Naive thymus-derived CD4-positive, alpha-beta T cell (primary cell): ENCODE data around the gene MTMR3. TPM values are rescaled to one million over a fixed set of nuclear protein-coding genes. Genes with fewer than 3 reads are reported as not detected.

ENCODE experiments used
- ATAC-seq: fragments of 150-1000 bp; cut with Tn5 transposase; 2 replicates; pipeline ENCODE4 v1.10.0; 2021; ENCODE audit warnings: mild to moderate bottlenecking, moderate library complexity
- CTCF ChIA-PET: fragments of 350-600 bp; sonication (Branson Sonifier 250); formaldehyde crosslinking; loops from one replicate; lab custom pipeline; 2021; ENCODE audit warnings: antibody characterized with exemption; lab: Charles Lee
- POLR2A ChIA-PET: fragments of 350-600 bp; sonication (Branson Sonifier 250); formaldehyde crosslinking; loops from one replicate; lab custom pipeline; 2021; ENCODE audit warnings: antibody characterized with exemption, inconsistent platforms; lab: Charles Lee
- DNase-seq, 9 donors: peaks; one replicate each; pipeline versions ENCODE4 v3.0.0 to v3.0.0-alpha.2; 2020 to 2022; ENCODE audit warnings: mixed read lengths in 1 of 9
- H3K27ac ChIP-seq: one replicate; pipeline ENCODE4 v1.7.0; 2013; ENCODE audit warnings: mild to moderate bottlenecking, low read depth, low read length, moderate library complexity
- H3K27me3 ChIP-seq, 2 donors: one replicate each; pipeline ENCODE4 v1.7.0; 2013; ENCODE audit warnings: low read length in 2 of 2, mild to moderate bottlenecking in 2 of 2, moderate library complexity in 2 of 2; ENCODE audit not compliant: control insufficient read depth in 2 of 2, insufficient read depth in 2 of 2
- H3K36me3 ChIP-seq, 3 experiments: 1 replicate in 2 of 3; 2 replicates in 1 of 3; pipeline ENCODE4 v1.7.0; 2013; ENCODE audit warnings: low read length in 3 of 3, mild to moderate bottlenecking in 3 of 3, moderate library complexity in 1 of 3; ENCODE audit not compliant: insufficient read depth in 3 of 3, control insufficient read depth in 2 of 3
- H3K4me1 ChIP-seq, 2 donors: one replicate each; pipeline ENCODE4 v1.7.0; 2013; ENCODE audit warnings: low read length in 2 of 2, mild to moderate bottlenecking in 2 of 2, moderate library complexity in 1 of 2; ENCODE audit not compliant: control insufficient read depth in 2 of 2, insufficient read depth in 2 of 2
- H3K4me3 ChIP-seq: 2 replicates; pipeline ENCODE4 v1.7.0; 2013; ENCODE audit warnings: mild to moderate bottlenecking, low read length
- H3K9me3 ChIP-seq, 3 experiments: 1 replicate in 2 of 3; 2 replicates in 1 of 3; pipeline ENCODE4 v1.7.0; 2013; ENCODE audit warnings: low read length in 3 of 3; ENCODE audit not compliant: control insufficient read depth in 2 of 3
- H3K27ac Mint-ChIP-seq, 9 donors: one replicate each; pipeline ENCODE4 v1.8.0; 2020 to 2022; ENCODE audit warnings: mixed read lengths in 9 of 9, mild to moderate bottlenecking in 8 of 9, moderate library complexity in 5 of 9, inconsistent platforms in 2 of 9
- H3K27me3 Mint-ChIP-seq, 5 donors: one replicate each; pipeline ENCODE4 v1.8.0; 2021 to 2022; ENCODE audit warnings: mixed read lengths in 5 of 5, mild to moderate bottlenecking in 1 of 5
- H3K36me3 Mint-ChIP-seq, 5 donors: one replicate each; pipeline ENCODE4 v1.8.0; 2020 to 2022; ENCODE audit warnings: mixed read lengths in 5 of 5, mild to moderate bottlenecking in 3 of 5, inconsistent platforms in 1 of 5
- H3K4me1 Mint-ChIP-seq, 7 donors: one replicate each; pipeline ENCODE4 v1.8.0; 2020 to 2022; ENCODE audit warnings: mixed read lengths in 7 of 7, mild to moderate bottlenecking in 3 of 7, inconsistent platforms in 1 of 7
- H3K4me3 Mint-ChIP-seq, 10 donors: one replicate each; pipeline ENCODE4 v1.8.0; 2020 to 2022; ENCODE audit warnings: mild to moderate bottlenecking in 10 of 10, mixed read lengths in 10 of 10, moderate library complexity in 6 of 10, inconsistent platforms in 2 of 10
- H3K9me3 Mint-ChIP-seq, 11 donors: one replicate each; pipeline ENCODE4 v1.8.0; 2020 to 2022; ENCODE audit warnings: mixed read lengths in 11 of 11, mild to moderate bottlenecking in 4 of 11, inconsistent platforms in 1 of 11, moderate library complexity in 1 of 11
- intact Hi-C, 2 donors: fragments of 100-400 bp; cut with micrococcal nuclease; formaldehyde crosslinking; loops; one replicate each; pipeline ENCODE4 v1.15.1; 2023
- polyA plus RNA-seq, 2 donors: library from polyadenylated mRNA; unstranded; fragments of 300-500 nt; fragmentation: Illumina TruSeq; gene quantifications; one replicate each; pipeline ENCODE4 v1.2.3, GENCODE V29; 2021
- total RNA-seq, 6 experiments: library from RNA in 5 of 6; stranded (reverse) in 5 of 6; gene quantifications; 1 replicate in 5 of 6; 2 replicates in 1 of 6; pipeline ENCODE4 v1.2.3 and lab custom pipeline; 2021 to 2026

MTMR3 gene
- total and polyA plus RNA-seq, 7 experiments from 2014 or later = 14.2 to 88.7 (median 60.6) TPM

GRCh38 chr22:30015846-30016245, 132.9 kb downstream of the MTMR3 start:
- DNase-seq (no peak), ATAC-seq (no peak)
- POLR2A ChIA-PET = no interaction called here
- CTCF ChIA-PET = interaction anchor here (1.3 kb wide), 1 partner anchor 10 kb away, joined by 3 read pairs; no protein-coding TSS in a partner anchor
- Histone ChIP-seq H3K27me3 (no peaks in the 10 kb centered on the region), H3K4me1 (no peaks in the 10 kb centered on the region), H3K27ac (no peak overlapping the region), H3K4me3 (no peak overlapping the region), H3K9me3 (no peaks in the 10 kb centered on the region), H3K36me3 (peaks cover 4 to 92% (median 39%) of the 10 kb centered on the region in 3 experiments)
- H3K36me3 Mint-ChIP-seq = peaks cover 24 to 68% (median 43%) of the 10 kb centered on the region in 5 donors
- peak overlapping the region in 1 of 9 donors; percentile 48 for H3K27ac Mint-ChIP-seq
- no peaks in the 10 kb centered on the region for H3K27me3 Mint-ChIP-seq
- no peak overlapping the region for H3K4me3 Mint-ChIP-seq
- H3K4me1 Mint-ChIP-seq = peaks cover 0 to 13% (median 0%) of the 10 kb centered on the region in 7 donors
- intact Hi-C loops = no loop called here
- H3K9me3 Mint-ChIP-seq = no peaks in the 10 kb centered on the region

- H3K27me3 Mint-ChIP-seq = no peaks in the 10 kb centered on the region
- Histone ChIP-seq H3K9me3 (no peaks in the 10 kb centered on the region), H3K27me3 (no peaks in the 10 kb centered on the region), H3K27ac (no peak overlapping the region), H3K4me1 (no peaks in the 10 kb centered on the region), H3K4me3 (no peak overlapping the region), H3K36me3 (peaks cover 4 to 98% (median 44%) of the 10 kb centered on the region in 3 experiments)
- H3K27ac Mint-ChIP-seq = no peak overlapping the region
- POLR2A ChIA-PET = no interaction called here
- no peak overlapping the region for H3K4me3 Mint-ChIP-seq
- no peak for ATAC-seq
- H3K9me3 Mint-ChIP-seq = no peaks in the 10 kb centered on the region
- H3K4me1 Mint-ChIP-seq = peaks cover 0 to 13% (median 0%) of the 10 kb centered on the region in 7 donors
- intact Hi-C loops = no loop called here
- H3K36me3 Mint-ChIP-seq = peaks cover 24 to 72% (median 49%) of the 10 kb centered on the region in 5 donors
- DNase-seq = no peak
- CTCF ChIA-PET = interaction anchor here (1.3 kb wide), 2 partner anchors 11 to 12 kb away, joined by 3 read pairs; no protein-coding TSS in a partner anchor
Observed at GRCh38 chr22:30016596-30016995, 133.6 kb downstream of the MTMR3 start.

DNA sequence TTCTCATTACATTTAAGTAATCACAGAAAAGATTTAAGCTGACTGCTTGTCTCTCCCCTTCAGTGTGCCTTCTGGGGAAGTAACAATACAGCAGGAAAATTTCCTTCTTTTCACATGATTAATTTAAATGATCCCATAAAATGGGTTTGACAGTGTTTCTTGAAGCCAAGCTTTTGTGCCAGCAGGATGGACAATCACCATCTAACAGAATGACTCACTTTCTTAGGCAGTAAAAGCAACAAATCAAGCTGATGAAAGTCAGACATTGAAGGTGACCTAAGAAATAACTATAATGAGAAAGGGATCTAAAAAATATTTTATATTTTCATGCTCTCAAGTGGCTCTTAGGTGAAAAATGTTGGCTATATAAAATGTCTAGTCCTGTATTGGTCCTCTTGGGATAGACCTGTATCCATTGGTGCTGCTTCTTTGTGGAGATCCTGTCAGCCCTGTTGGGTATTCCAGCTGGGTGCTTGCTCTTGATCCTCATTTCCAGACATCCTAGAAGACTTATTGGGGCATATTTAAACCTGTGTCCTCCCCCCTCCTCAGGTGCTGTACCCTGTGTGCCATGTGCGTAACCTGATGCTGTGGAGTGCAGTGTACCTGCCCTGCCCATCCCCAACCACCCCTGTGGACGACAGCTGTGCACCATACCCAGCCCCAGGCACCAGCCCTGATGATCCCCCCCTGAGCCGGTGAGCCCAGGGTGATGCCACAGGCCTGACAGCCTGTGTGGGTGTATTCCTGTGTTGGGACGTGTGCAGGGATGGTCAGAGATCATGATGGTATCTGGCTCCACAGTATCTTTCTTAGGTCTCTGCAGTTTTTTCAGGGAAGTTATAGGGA, 134.6 kb downstream of the MTMR3 start:
- no peaks in the 10 kb centered on the region for H3K27me3 ChIP-seq
- no peak overlapping the region for H3K4me3 ChIP-seq
- H3K36me3 ChIP-seq = peaks cover 4 to 98% (median 39%) of the 10 kb centered on the region in 3 experiments
- no peaks in the 10 kb centered on the region for H3K9me3 ChIP-seq
- no peak overlapping the region for H3K27ac Mint-ChIP-seq
- ChIA-PET CTCF (interaction anchor here (0.6 to 1.3 kb wide), 2 partner anchors 13 to 61 kb away, joined by 3 to 4 read pairs; no protein-coding TSS in a partner anchor), POLR2A (no interaction called here)
- no peaks in the 10 kb centered on the region for H3K9me3 Mint-ChIP-seq
- H3K27me3 Mint-ChIP-seq = no peaks in the 10 kb centered on the region
- H3K36me3 Mint-ChIP-seq = peaks cover 27 to 72% (median 42%) of the 10 kb centered on the region in 5 donors
- H3K4me3 Mint-ChIP-seq = no peak overlapping the region
- no peak overlapping the region for H3K27ac ChIP-seq
- intact Hi-C loops = no loop called here
- H3K4me1 ChIP-seq = no peaks in the 10 kb centered on the region
- ATAC-seq (no peak), DNase-seq (no peak)
- peaks cover 0 to 13% (median 0%) of the 10 kb centered on the region in 7 donors for H3K4me1 Mint-ChIP-seq

- Histone ChIP-seq H3K27ac (no peak overlapping the region), H3K9me3 (no peaks in the 10 kb centered on the region), H3K4me1 (no peaks in the 10 kb centered on the region), H3K4me3 (no peak overlapping the region), H3K27me3 (no peaks in the 10 kb centered on the region), H3K36me3 (peaks cover 0 to 99% (median 32%) of the 10 kb centered on the region in 3 experiments)
- intact Hi-C loops = no loop called here
- DNase-seq (no peak), ATAC-seq (no peak)
- H3K27ac Mint-ChIP-seq = no peak overlapping the region
- no peaks in the 10 kb centered on the region for H3K9me3 Mint-ChIP-seq
- peaks cover 0 to 14% (median 0%) of the 10 kb centered on the region in 7 donors for H3K4me1 Mint-ChIP-seq
- CTCF ChIA-PET = no interaction called here
- no peak overlapping the region for H3K4me3 Mint-ChIP-seq
- POLR2A ChIA-PET = no interaction called here
- no peaks in the 10 kb centered on the region for H3K27me3 Mint-ChIP-seq
- peaks cover 27 to 77% (median 43%) of the 10 kb centered on the region in 5 donors for H3K36me3 Mint-ChIP-seq
Observed at GRCh38 chr22:30020511-30020910, 137.5 kb downstream of the MTMR3 start.

DNA sequence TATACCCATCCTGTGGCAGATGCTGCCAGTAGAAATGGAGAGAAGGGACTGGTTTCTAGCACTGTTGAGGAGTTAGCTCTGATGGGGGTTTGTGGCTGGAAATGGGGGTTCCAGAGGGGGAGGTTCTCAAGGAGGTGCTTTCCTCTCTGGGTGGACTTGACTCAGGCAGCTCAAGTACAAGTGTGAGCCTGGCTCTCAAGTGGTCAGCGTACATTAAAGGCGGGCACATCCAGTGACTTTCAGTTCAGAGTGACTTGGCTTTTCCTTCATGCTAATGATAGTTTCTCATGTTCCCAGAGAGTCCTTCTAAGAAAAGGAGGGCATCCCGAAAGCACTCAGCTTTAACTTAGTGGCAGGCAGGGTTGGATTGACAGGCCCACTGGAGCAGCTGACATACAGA, 138.4 kb downstream of the MTMR3 start:
- no peaks in the 10 kb centered on the region for H3K4me1 ChIP-seq
- H3K9me3 Mint-ChIP-seq = no peaks in the 10 kb centered on the region
- H3K36me3 ChIP-seq = peaks cover 0 to 99% (median 26%) of the 10 kb centered on the region in 3 experiments
- intact Hi-C loops = no loop called here
- H3K4me1 Mint-ChIP-seq = peaks cover 0 to 14% (median 0%) of the 10 kb centered on the region in 7 donors
- DNase-seq (no peak), ATAC-seq (no peak)
- peak overlapping the region in 3 of 9 donors; percentile 22 to 65 (median 48) for H3K27ac Mint-ChIP-seq
- H3K36me3 Mint-ChIP-seq = peaks cover 19 to 77% (median 36%) of the 10 kb centered on the region in 5 donors
- H3K4me3 ChIP-seq = no peak overlapping the region
- H3K4me3 Mint-ChIP-seq = no peak overlapping the region
- POLR2A ChIA-PET = no interaction called here
- no peaks in the 10 kb centered on the region for H3K9me3 ChIP-seq
- H3K27ac ChIP-seq = no peak overlapping the region
- CTCF ChIA-PET = no interaction called here
- H3K27me3 Mint-ChIP-seq = no peaks in the 10 kb centered on the region
- H3K27me3 ChIP-seq = no peaks in the 10 kb centered on the region

GRCh38 chr22:30021881-30022619, 139.1 kb downstream of the MTMR3 start:
- Mint-ChIP-seq H3K9me3 (no peaks in the 10 kb centered on the region), H3K4me1 (peaks cover 0 to 19% (median 0%) of the 10 kb centered on the region in 7 donors), H3K36me3 (peaks cover 18 to 77% (median 41%) of the 10 kb centered on the region in 5 donors), H3K27me3 (no peaks in the 10 kb centered on the region), H3K4me3 (no peak overlapping the region), H3K27ac (peak overlapping the region in 4 of 9 donors; percentile 22 to 65 (median 54))
- Histone ChIP-seq H3K4me3 (no peak overlapping the region), H3K27me3 (no peaks in the 10 kb centered on the region), H3K4me1 (no peaks in the 10 kb centered on the region), H3K9me3 (no peaks in the 10 kb centered on the region), H3K36me3 (peaks cover 0 to 99% (median 19%) of the 10 kb centered on the region in 3 experiments), H3K27ac (no peak overlapping the region)
- ChIA-PET POLR2A (no interaction called here), CTCF (no interaction called here)
- no peak for DNase-seq
- intact Hi-C loops = no loop called here
- no peak for ATAC-seq
